K562 (cell line): ENCODE data around the gene WSCD2. TPM values are rescaled to one million over a fixed set of nuclear protein-coding genes. Genes with fewer than 3 reads are reported as not detected.
A peak's percentile ranks its signal among the peaks of the same experiment; 100 is the strongest.

Experiments
- ATAC-seq: fragments of 200-7000 bp; cut with Tn5 transposase; 3 replicates; pipeline ENCODE4 v1.9.1; 2020; ENCODE audit warnings: moderate library complexity
- BruUV-seq: library from RNA; stranded (reverse); fragments of 400-500 nt; replicated peaks from 2 replicates; lab custom pipeline; 2021; lab: Mats Ljungman, UMichigan
- CTCF ChIA-PET: fragments of 300-600 bp; formaldehyde crosslinking; extraction: SDS; loops from one replicate; lab custom pipeline; 2021; ENCODE audit warnings: low intra/inter-chr PET ratio; lab: Yijun Ruan, JAX
- POLR2A ChIA-PET: fragments of 300-600, 350-650 bp; sonication (Branson Sonifier 250); formaldehyde crosslinking; extraction: SDS; loops from one replicate; lab custom pipeline; 2021; ENCODE audit warnings: antibody characterized with exemption, inconsistent platforms; lab: Yijun Ruan, JAX
- DNase-seq, 4 experiments: peaks; one replicate each; pipeline versions ENCODE4 v3.0.0 to v3.0.0-alpha.2; 2011 to 2018; ENCODE audit warnings: low spot score in 3 of 4, mixed read lengths in 3 of 4; ENCODE audit errors: extremely low read depth in 1 of 4
- FAIRE-seq: peaks from 2 replicates; lab custom pipeline; 2011; peaks lifted over from hg19 to GRCh38; lab: Jason Lieb, UNC
- H2AFZ ChIP-seq: 2 replicates; pipeline ENCODE4 v1.6.0; 2011; ENCODE audit warnings: low read depth, low read length, control low read depth, inconsistent platforms
- H3K27ac ChIP-seq: fragments of 200-600 bp; 3 replicates; pipeline ENCODE4 v1.8.0; 2011; ENCODE audit warnings: low read depth, mild to moderate bottlenecking, control low read depth, inconsistent platforms, low read length, moderate library complexity, mixed read lengths; ENCODE audit errors: extremely low read depth
- H3K27me3 ChIP-seq, 2 experiments: fragments of 300-600 bp in 1 of 2; 2 replicates in 1 of 2; 3 replicates in 1 of 2; pipeline versions ENCODE4 v1.6.0 to v1.8.0; 2011; ENCODE audit warnings: inconsistent platforms in 2 of 2, low read length in 2 of 2, mild to moderate bottlenecking in 1 of 2, mixed read lengths in 1 of 2, moderate library complexity in 1 of 2; ENCODE audit not compliant: control insufficient read depth in 2 of 2, insufficient read depth in 2 of 2
- H3K36me3 ChIP-seq: fragments of 300-600 bp; 3 replicates; pipeline ENCODE4 v1.8.0; 2011; ENCODE audit warnings: mild to moderate bottlenecking, low read length, inconsistent platforms; ENCODE audit not compliant: control insufficient read depth, insufficient read depth
- H3K4me1 ChIP-seq, 2 experiments: fragments of 200-600 bp in 1 of 2; replicated peaks in 1 of 2; 2 replicates in 1 of 2; 3 replicates in 1 of 2; pipeline versions ENCODE4 v1.5.1 to v1.8.0; 2011; ENCODE audit warnings: inconsistent platforms in 2 of 2, low read length in 2 of 2, mild to moderate bottlenecking in 1 of 2, mixed read lengths in 1 of 2, moderate library complexity in 1 of 2; ENCODE audit not compliant: control insufficient read depth in 2 of 2, insufficient read depth in 2 of 2
- H3K4me2 ChIP-seq: 2 replicates; pipeline ENCODE4 v1.6.1; 2011; ENCODE audit warnings: low read length, control low read depth, inconsistent platforms, mixed read lengths; ENCODE audit not compliant: insufficient read depth
- H3K4me3 ChIP-seq: fragments of 200-600 bp; sonication (generic), shearing (Covaris generic); 2 replicates; pipeline ENCODE4 v1.5.1; 2016; ENCODE audit warnings: control low read depth, inconsistent platforms
- H3K79me2 ChIP-seq: fragments of 200-600 bp; 3 replicates; pipeline ENCODE4 v1.8.0; 2011; ENCODE audit warnings: low read length, inconsistent platforms; ENCODE audit not compliant: control insufficient read depth, insufficient read depth
- H3K9ac ChIP-seq, 2 experiments: 2 replicates each; pipeline versions ENCODE4 v1.6.0 to v1.6.1; 2011; ENCODE audit warnings: low read depth in 2 of 2, low read length in 2 of 2, control low read depth in 1 of 2, inconsistent platforms in 1 of 2, mild to moderate bottlenecking in 1 of 2, mixed read lengths in 1 of 2; ENCODE audit not compliant: insufficient read depth in 1 of 2
- H3K9me1 ChIP-seq: one replicate; pipeline ENCODE4 v1.6.0; 2011; ENCODE audit warnings: inconsistent platforms, mild to moderate bottlenecking, low read length, moderate library complexity; ENCODE audit not compliant: control insufficient read depth, insufficient read depth
- H3K9me3 ChIP-seq: replicated peaks from 2 replicates; pipeline ENCODE4 v1.5.1; 2011; ENCODE audit warnings: low read depth, low read length, inconsistent platforms; ENCODE audit not compliant: control insufficient read depth, insufficient read depth
- H4K20me1 ChIP-seq: replicated peaks from 2 replicates; pipeline ENCODE4 v1.6.1; 2011; ENCODE audit warnings: low read length, inconsistent platforms, mixed read lengths; ENCODE audit not compliant: control insufficient read depth, insufficient read depth
- ATF7 ChIP-seq: fragments of 450-650 bp; IDR thresholded peaks from 2 replicates; pipeline ENCODE4 v1.7.1; 2014; ENCODE audit warnings: mild to moderate bottlenecking, moderate library complexity
- BACH1 ChIP-seq: fragments of 200-800 bp; sonication (Bioruptor generic); IDR thresholded peaks from 2 replicates; pipeline ENCODE4 v1.6.1; 2016; ENCODE audit warnings: missing genetic modification characterization, missing compliant biosample characterization
- BCOR ChIP-seq: fragments of 450-650 bp; IDR thresholded peaks from 2 replicates; pipeline ENCODE4 v1.6.1; 2016
- CBX8 ChIP-seq: fragments of 200-600 bp; sonication (generic); IDR thresholded peaks from 2 replicates; pipeline ENCODE4 v1.6.1; 2012; ENCODE audit warnings: borderline replicate concordance, mixed run types, low read depth, mild to moderate bottlenecking, moderate library complexity, mixed read lengths, low read length, control low read depth, inconsistent platforms; ENCODE audit not compliant: poor library complexity, severe bottlenecking; ENCODE audit errors: extremely low read depth
- CHD2 ChIP-seq: IDR thresholded peaks from 2 replicates; pipeline ENCODE4 v1.6.1; 2011; ENCODE audit warnings: low read depth, low read length
- DACH1 ChIP-seq: fragments of 450-650 bp; IDR thresholded peaks from 2 replicates; pipeline ENCODE4 v1.6.1; 2018; ENCODE audit not compliant: partially characterized antibody
- ETV5 ChIP-seq: sonication (generic); formaldehyde crosslinking; IDR thresholded peaks from 2 replicates; pipeline ENCODE4 v1.4.0; 2020; ENCODE audit warnings: low read depth, mild to moderate bottlenecking, missing genetic modification reagents
- KAT7 ChIP-seq: sonication (generic); formaldehyde crosslinking; IDR thresholded peaks from 2 replicates; pipeline ENCODE4 v1.8.0; 2022; ENCODE audit warnings: missing genetic modification reagents, mild to moderate bottlenecking, borderline replicate concordance
- KDM2B ChIP-seq: fragments of 250-450 bp; sonication (Bioruptor Pico); IDR thresholded peaks from 2 replicates; pipeline ENCODE4 v1.8.0; 2021; ENCODE audit warnings: mild to moderate bottlenecking, moderate library complexity
- KLF6 ChIP-seq: fragments of 250-450 bp; sonication (Bioruptor Pico); IDR thresholded peaks from 2 replicates; pipeline ENCODE4 v1.4.0; 2020; ENCODE audit warnings: mild to moderate bottlenecking, moderate library complexity, borderline replicate concordance
- NCOA1 ChIP-seq: fragments of 450-650 bp; IDR thresholded peaks from 2 replicates; pipeline ENCODE4 v1.6.1; 2016; ENCODE audit warnings: low read depth
- NKRF ChIP-seq: fragments of 450-650 bp; IDR thresholded peaks from 2 replicates; pipeline ENCODE4 v1.6.1; 2016; ENCODE audit warnings: borderline replicate concordance
- PHTF2 ChIP-seq: fragments of 250-450 bp; sonication (Bioruptor Pico); IDR thresholded peaks from 2 replicates; pipeline ENCODE4 v1.5.0; 2021; ENCODE audit warnings: mild to moderate bottlenecking
- POLR2G ChIP-seq: fragments of 200-400 bp; formaldehyde crosslinking; IDR thresholded peaks from 2 replicates; pipeline ENCODE4 v1.6.1; 2017; ENCODE audit warnings: low read depth, mild to moderate bottlenecking, antibody characterized with exemption, low read length, moderate library complexity
- RFX5 ChIP-seq: IDR thresholded peaks from 2 replicates; pipeline ENCODE4 v1.6.1; 2011; ENCODE audit warnings: low read depth, mild to moderate bottlenecking, improper control_type of control experiment, low read length
- ZFP36 ChIP-seq: fragments of 150-350 bp; IDR thresholded peaks from 2 replicates; pipeline ENCODE4 v1.6.1; 2018; ENCODE audit warnings: low read length, low read depth; ENCODE audit not compliant: partially characterized antibody
- ZNF12 ChIP-seq: sonication (generic); formaldehyde crosslinking; IDR thresholded peaks from 2 replicates; pipeline ENCODE4 v1.4.0; 2020; ENCODE audit warnings: mild to moderate bottlenecking, missing genetic modification reagents
- ZNF24 ChIP-seq: fragments of 450-650 bp; IDR thresholded peaks from 2 replicates; pipeline ENCODE4 v1.6.1; 2016
- ZNF518B ChIP-seq: fragments of 250-450 bp; sonication (Bioruptor Pico); IDR thresholded peaks from 2 replicates; pipeline ENCODE4 v1.5.0; 2021; ENCODE audit warnings: mild to moderate bottlenecking, moderate library complexity
- ZNF551 ChIP-seq: fragments of 250-450 bp; sonication (Bioruptor Pico); IDR thresholded peaks from 2 replicates; pipeline ENCODE4 v1.5.0; 2021; ENCODE audit warnings: mild to moderate bottlenecking, moderate library complexity
- ZNF75A ChIP-seq: fragments of 450-650 bp; formaldehyde crosslinking; IDR thresholded peaks from 2 replicates; pipeline ENCODE4 v1.4.0; 2020; ENCODE audit warnings: mild to moderate bottlenecking
- WGBS: fragments of 100-300 bp; shearing (Covaris generic); methylation state at CpG from one replicate; pipeline ENCODE4 v1.1.6; 2016; ENCODE audit warnings: low coverage, mixed read lengths; ENCODE audit not compliant: insufficient coverage; ENCODE audit errors: missing lambda C conversion rate; 5-methylcytosine and 5-hydroxymethylcytosine counted together
- in situ Hi-C: fragments of 300-500 bp; cut with MboI; formaldehyde crosslinking; loops from 4 replicates; pipeline ENCODE4 v1.15.0; 2018; ENCODE audit warnings: inconsistent platforms, mixed read lengths
- intact Hi-C: fragments of 100-400 bp; cut with micrococcal nuclease; formaldehyde crosslinking; loops from 2 replicates; pipeline ENCODE4 v1.14.2; 2022
- polyA plus RNA-seq, 8 experiments: library from polyadenylated mRNA; depleted of rRNA in 4 of 8; stranded (reverse) in 5 of 8; unstranded in 3 of 8; fragments of >200 nt; fragmentation: Nextera tagmentation in 2 of 8; fragmentation: Illumina TruSeq in 1 of 8; extraction: Ambion mirVana in 2 of 8; extraction: Trizol in 1 of 8; gene quantifications; 2 replicates each; pipeline versions ENCODE4 v1.2.1 to v1.2.3, GENCODE V29; 2011 to 2014; ENCODE audit warnings: inconsistent platforms in 1 of 8, missing spikeins in 1 of 8
- total RNA-seq, 7 experiments: library from RNA; depleted of rRNA in 6 of 7; stranded (reverse); fragments of >200 nt in 6 of 7; fragmentation: Illumina TruSeq in 2 of 7; extraction: Trizol in 2 of 7; gene quantifications; 2 replicates each; pipeline versions ENCODE4 v1.2.1 to v1.2.3, GENCODE V29; 2011 to 2021; ENCODE audit warnings: low replicate concordance in 1 of 7

WSCD2 gene
- total and polyA plus RNA-seq, 9 of the 15 experiments (the other 6 are each of a cell fraction or from before 2014, with no cell fraction given): 0.72 to 14.1 (median 4.0) TPM

GRCh38 chr12:108240928-108241327 is 111.8 kb downstream of the WSCD2 start:
- POLR2A ChIA-PET: no interaction called here
- CTCF ChIA-PET: no interaction called here
- Histone ChIP-seq H3K9me3 (no peaks in the 10 kb centered on the region), H3K9me1 (no peaks in the 10 kb centered on the region), H3K79me2 (no peaks in the 10 kb centered on the region), H3K4me1 (no peaks in the 10 kb centered on the region), H3K9ac (no peak overlapping the region), H4K20me1 (no peaks in the 10 kb centered on the region), H3K27me3 (no peaks in the 10 kb centered on the region), H2AFZ (no peak overlapping the region), H3K36me3 (no peaks in the 10 kb centered on the region), H3K4me3 (no peak overlapping the region), H3K27ac (no peak overlapping the region), H3K4me2 (no peak overlapping the region)
- FAIRE-seq (no peak), ATAC-seq (no peak), DNase-seq (no peak)
- intact Hi-C loops: no loop called here
- in situ Hi-C loops: no loop called here
- WGBS: 5% methylated on average over 4 of the region's 4 CpGs
- no TSS peak for BruUV-seq
- TF ChIP-seq NCOA1 (no peak), ZNF75A (CRISPR knock-in tag) (no peak), ZNF518B (CRISPR knock-in tag) (no peak), CBX8 (no peak), NKRF (no peak), BCOR (0 out of 2 replicates have a peak, but pooled peaks have one; percentile 9), ZNF24 (no peak), KLF6 (CRISPR knock-in tag) (no peak), ATF7 (no peak), ETV5 (CRISPR knock-in tag) (no peak), ZNF551 (CRISPR knock-in tag) (no peak), ZNF12 (CRISPR knock-in tag) (no peak), RFX5 (no peak), KAT7 (CRISPR knock-in tag) (no peak), ZFP36 (peak; percentile 66), BACH1 (tag) (no peak), POLR2G (no peak), KDM2B (CRISPR knock-in tag) (no peak), CHD2 (no peak), PHTF2 (no peak), DACH1 (no peak)
